ENCODE results near the gene KIFC1.
"Not testable (repeated sequence)": the region's sequence is repeated elsewhere in the genome, so short reads cannot be mapped to it uniquely, and the experiment has no call there.

KIFC1 gene

GRCh38 chr6:33367009-33367714 lies 24.5 kb upstream of the KIFC1 start:
- Mint-ChIP-seq H3K27ac (no peak overlapping the region), H3K36me3 (no peaks in the 10 kb centered on the region), H3K9me3 (no peaks in the 10 kb centered on the region), H3K4me1 (no peaks in the 10 kb centered on the region), H3K4me3 (no peak overlapping the region)
- DNase-seq (ENCODE audit: low spot score in 2 of 2) (no peak), ATAC-seq (no peak)

GRCh38 chr6:33367715-33368025 lies 24.0 kb upstream of the KIFC1 start:
- not testable (repeated sequence) for H3K27ac Mint-ChIP-seq; H3K4me3 Mint-ChIP-seq; DNase-seq (ENCODE audit: low spot score in 2 of 2); H3K4me1 Mint-ChIP-seq; ATAC-seq; H3K9me3 Mint-ChIP-seq; H3K36me3 Mint-ChIP-seq

GRCh38 chr6:33371901-33372300 lies 19.7 kb upstream of the KIFC1 start:
- not testable (repeated sequence) for H3K4me3 Mint-ChIP-seq; H3K36me3 Mint-ChIP-seq; DNase-seq (ENCODE audit: low spot score in 2 of 2); ATAC-seq; H3K27ac Mint-ChIP-seq; H3K9me3 Mint-ChIP-seq
- peaks cover 16% of the 10 kb centered on the region for H3K4me1 Mint-ChIP-seq

GRCh38 chr6:33372526-33373123 lies 19.0 kb upstream of the KIFC1 start:
- peak overlapping the region; percentile 14 for H3K27ac Mint-ChIP-seq
- H3K9me3 Mint-ChIP-seq = no peaks in the 10 kb centered on the region
- H3K4me1 Mint-ChIP-seq = peaks cover 16% of the 10 kb centered on the region
- ATAC-seq = no peak
- no peak for DNase-seq (ENCODE audit: low spot score in 2 of 2)
- H3K36me3 Mint-ChIP-seq = no peaks in the 10 kb centered on the region
- no peak overlapping the region for H3K4me3 Mint-ChIP-seq

- Mint-ChIP-seq H3K9me3 (no peaks in the 10 kb centered on the region), H3K36me3 (no peaks in the 10 kb centered on the region), H3K4me3 (no peak overlapping the region), H3K4me1 (peaks cover 16% of the 10 kb centered on the region), H3K27ac (peak overlapping the region; percentile 81)
- DNase-seq (ENCODE audit: low spot score in 2 of 2) (no peak), ATAC-seq (peak; percentile 34)
Observed at GRCh38 chr6:33373960-33374910, 17.4 kb upstream of the KIFC1 start.

- peaks cover 16% of the 10 kb centered on the region for H3K4me1 Mint-ChIP-seq
- H3K4me3 Mint-ChIP-seq = no peak overlapping the region
- ATAC-seq = no peak
- DNase-seq (ENCODE audit: low spot score in 2 of 2) = no peak
- H3K27ac Mint-ChIP-seq = peak overlapping the region; percentile 81
- H3K36me3 Mint-ChIP-seq = no peaks in the 10 kb centered on the region
- no peaks in the 10 kb centered on the region for H3K9me3 Mint-ChIP-seq
Observed at GRCh38 chr6:33375143-33375671, 16.4 kb upstream of the KIFC1 start.

GRCh38 chr6:33377171-33377570 lies 14.5 kb upstream of the KIFC1 start:
- H3K4me3 Mint-ChIP-seq = no peak overlapping the region
- peaks cover 16% of the 10 kb centered on the region for H3K4me1 Mint-ChIP-seq
- ATAC-seq = no peak
- H3K9me3 Mint-ChIP-seq = no peaks in the 10 kb centered on the region
- DNase-seq (ENCODE audit: low spot score in 2 of 2) = no peak
- no peaks in the 10 kb centered on the region for H3K36me3 Mint-ChIP-seq
- H3K27ac Mint-ChIP-seq = no peak overlapping the region

GRCh38 chr6:33379184-33379583 lies 12.4 kb upstream of the KIFC1 start:
- H3K36me3 Mint-ChIP-seq; ATAC-seq; H3K27ac Mint-ChIP-seq; H3K9me3 Mint-ChIP-seq; DNase-seq (ENCODE audit: low spot score in 2 of 2); H3K4me3 Mint-ChIP-seq: not testable (repeated sequence)
- H3K4me1 Mint-ChIP-seq = peaks cover 11% of the 10 kb centered on the region

- Mint-ChIP-seq H3K9me3 (no peaks in the 10 kb centered on the region), H3K4me1 (no peaks in the 10 kb centered on the region), H3K36me3 (peaks cover 5% of the 10 kb centered on the region), H3K27ac (no peak overlapping the region), H3K4me3 (no peak overlapping the region)
- ATAC-seq (no peak), DNase-seq (ENCODE audit: low spot score in 2 of 2) (no peak)
Observed at GRCh38 chr6:33380272-33380981, 11.2 kb upstream of the KIFC1 start.

GRCh38 chr6:33383427-33384185 lies 8.0 kb upstream of the KIFC1 start:
- peaks cover 5% of the 10 kb centered on the region for H3K36me3 Mint-ChIP-seq
- H3K27ac Mint-ChIP-seq = peak overlapping the region; percentile 65
- DNase-seq (ENCODE audit: low spot score in 2 of 2) = no peak

GRCh38 chr6:33384581-33385020 lies 7.0 kb upstream of the KIFC1 start:
- H3K27ac Mint-ChIP-seq = no peak overlapping the region

More at GRCh38 chr6:33383427-33384185, 8.0 kb upstream of the KIFC1 start:
- no peaks in the 10 kb centered on the region for H3K9me3 Mint-ChIP-seq
- H3K4me1 Mint-ChIP-seq = no peaks in the 10 kb centered on the region
- H3K4me3 Mint-ChIP-seq = no peak overlapping the region
- ATAC-seq = no peak

GRCh38 chr6:33390173-33390572 lies 1.4 kb upstream of the KIFC1 start:
- no peak for DNase-seq (ENCODE audit: low spot score in 2 of 2)
- ATAC-seq = no peak
- Mint-ChIP-seq H3K4me3 (no peak overlapping the region), H3K9me3 (no peaks in the 10 kb centered on the region), H3K36me3 (peaks cover 42% of the 10 kb centered on the region), H3K27ac (peak overlapping the region; percentile 94), H3K4me1 (peaks cover 42% of the 10 kb centered on the region)

More at GRCh38 chr6:33384581-33385020, 7.0 kb upstream of the KIFC1 start:
- no peaks in the 10 kb centered on the region for H3K4me1 Mint-ChIP-seq
- H3K9me3 Mint-ChIP-seq = no peaks in the 10 kb centered on the region
- DNase-seq (ENCODE audit: low spot score in 2 of 2) (no peak), ATAC-seq (no peak)
- no peak overlapping the region for H3K4me3 Mint-ChIP-seq
- peaks cover 5% of the 10 kb centered on the region for H3K36me3 Mint-ChIP-seq

GRCh38 chr6:33390767-33391277 lies 801 bp upstream of the KIFC1 start:
- Mint-ChIP-seq H3K36me3 (peaks cover 49% of the 10 kb centered on the region), H3K9me3 (no peaks in the 10 kb centered on the region), H3K4me3 (peak overlapping the region; percentile 86), H3K27ac (peak overlapping the region; percentile 94), H3K4me1 (peaks cover 44% of the 10 kb centered on the region)
- DNase-seq (ENCODE audit: low spot score in 2 of 2) (no peak), ATAC-seq (peak; percentile 1)
